Mucosa of descending colon (tissue), 3 donors: ENCODE results near the gene PLEKHM3. TPM values are rescaled to one million over a fixed set of nuclear protein-coding genes. Genes with fewer than 3 reads are reported as not detected.

Experiments used
- ATAC-seq: fragments of 200-7000 bp; cut with Tn5 transposase; one replicate; pipeline ENCODE4 v1.9.1; 2020; ENCODE audit warnings: mild to moderate bottlenecking, moderate library complexity
- DNase-seq, 3 donors: peaks; one replicate each; pipeline ENCODE4 v3.0.0-alpha.2; 2020
- H3K36me3 ChIP-seq: fragments of 200-600 bp; one replicate; pipeline ENCODE4 v1.8.0; 2021; ENCODE audit warnings: low read depth, mild to moderate bottlenecking
- H3K4me1 ChIP-seq: fragments of 200-600 bp; one replicate; pipeline ENCODE4 v1.8.0; 2021; ENCODE audit warnings: low read depth, mild to moderate bottlenecking
- H3K4me3 ChIP-seq: fragments of 200-600 bp; one replicate; pipeline ENCODE4 v1.8.0; 2021; ENCODE audit warnings: mild to moderate bottlenecking
- H3K9me3 ChIP-seq: fragments of 200-600 bp; one replicate; pipeline ENCODE4 v1.8.0; 2021; ENCODE audit warnings: mild to moderate bottlenecking
- CTCF ChIP-seq: fragments of 200-600 bp; IDR thresholded peaks from one replicate; pipeline ENCODE4 v1.8.0; 2022; ENCODE audit warnings: antibody characterized with exemption, mild to moderate bottlenecking
- intact Hi-C, 2 donors: fragments of 100-400 bp; cut with DNase I in 1 of 2; cut with micrococcal nuclease in 1 of 2; formaldehyde crosslinking; loops; one replicate each; pipeline versions ENCODE4 v1.11.0 to v1.11.1; 2022; cut with DNase I, micrococcal nuclease
- total RNA-seq, 3 donors: library from RNA; stranded (reverse); fragmentation: NEBNext Ultra II Directional in 2 of 3; extraction: Animal tissue kit (Norgen Biotek cat#: 25700) in 2 of 3; gene quantifications; one replicate each; pipeline versions ENCODE4 v1.2.1 to v1.2.4, GENCODE V29; 2021 to 2023
- donor health status: DM: no; HTN: no; CAD: no; lungs with moderate emphysema.
- donor health status: DM: no; HTN: no; CAD: no.
- donor health status: DM: no; HTN: yes; CAD: no.

PLEKHM3 gene
- total RNA-seq, 3 donors from 2014 or later = 9.7 to 21.1 (median 12.9) TPM

- H3K4me1 ChIP-seq = peaks cover 42% of the 10 kb centered on the region
- ATAC-seq = no peak
- H3K4me3 ChIP-seq = no peak overlapping the region
- H3K9me3 ChIP-seq = no peaks in the 10 kb centered on the region
- H3K36me3 ChIP-seq = no peaks in the 10 kb centered on the region
- TF ChIP-seq CTCF = no peak
- DNase-seq = no peak
- intact Hi-C loops = loop anchor here in 1 of 2 donors (5.0 kb wide), 1 partner anchor 64 kb away; the partner anchor contains the start of gene FZD5
Observed at GRCh38 chr2:207830778-207831438, 194.4 kb downstream of the PLEKHM3 start.

- Histone ChIP-seq H3K4me1 (peaks cover 42% of the 10 kb centered on the region), H3K9me3 (no peaks in the 10 kb centered on the region), H3K4me3 (no peak overlapping the region), H3K36me3 (no peaks in the 10 kb centered on the region)
- DNase-seq = no peak
- intact Hi-C loops = no loop called here
- peak; percentile 46 for ATAC-seq
- no peak for TF ChIP-seq CTCF
Observed at GRCh38 chr2:207828361-207829057, 196.8 kb downstream of the PLEKHM3 start.

GRCh38 chr2:207825978-207826377 lies 199.3 kb downstream of the PLEKHM3 start:
- no peaks in the 10 kb centered on the region for H3K9me3 ChIP-seq
- peaks cover 31% of the 10 kb centered on the region for H3K4me1 ChIP-seq
- no peak overlapping the region for H3K4me3 ChIP-seq
- H3K36me3 ChIP-seq = no peaks in the 10 kb centered on the region
- ATAC-seq (no peak), DNase-seq (no peak)
- intact Hi-C loops = no loop called here
- no peak for TF ChIP-seq CTCF

- ATAC-seq = no peak
- intact Hi-C loops = no loop called here
- no peak for TF ChIP-seq CTCF
- no peak overlapping the region for H3K4me3 ChIP-seq
- peaks cover 28% of the 10 kb centered on the region for H3K4me1 ChIP-seq
- H3K9me3 ChIP-seq = no peaks in the 10 kb centered on the region
- DNase-seq = no peak
- no peaks in the 10 kb centered on the region for H3K36me3 ChIP-seq
Observed at GRCh38 chr2:207825045-207825954, 200.0 kb downstream of the PLEKHM3 start.

- intact Hi-C loops = no loop called here
- H3K9me3 ChIP-seq = no peaks in the 10 kb centered on the region
- ATAC-seq (no peak), DNase-seq (no peak)
- H3K4me3 ChIP-seq = no peak overlapping the region
- H3K36me3 ChIP-seq = no peaks in the 10 kb centered on the region
- H3K4me1 ChIP-seq = peaks cover 17% of the 10 kb centered on the region
- no peak for TF ChIP-seq CTCF
Observed at GRCh38 chr2:207823865-207824264, 201.5 kb downstream of the PLEKHM3 start.
